ENCODE measurements around the gene UGT2A3.
"Not testable (repeated sequence)": the region's sequence is repeated elsewhere in the genome, so short reads cannot be mapped to it uniquely, and the experiment has no call there.

UGT2A3 gene

DNA sequence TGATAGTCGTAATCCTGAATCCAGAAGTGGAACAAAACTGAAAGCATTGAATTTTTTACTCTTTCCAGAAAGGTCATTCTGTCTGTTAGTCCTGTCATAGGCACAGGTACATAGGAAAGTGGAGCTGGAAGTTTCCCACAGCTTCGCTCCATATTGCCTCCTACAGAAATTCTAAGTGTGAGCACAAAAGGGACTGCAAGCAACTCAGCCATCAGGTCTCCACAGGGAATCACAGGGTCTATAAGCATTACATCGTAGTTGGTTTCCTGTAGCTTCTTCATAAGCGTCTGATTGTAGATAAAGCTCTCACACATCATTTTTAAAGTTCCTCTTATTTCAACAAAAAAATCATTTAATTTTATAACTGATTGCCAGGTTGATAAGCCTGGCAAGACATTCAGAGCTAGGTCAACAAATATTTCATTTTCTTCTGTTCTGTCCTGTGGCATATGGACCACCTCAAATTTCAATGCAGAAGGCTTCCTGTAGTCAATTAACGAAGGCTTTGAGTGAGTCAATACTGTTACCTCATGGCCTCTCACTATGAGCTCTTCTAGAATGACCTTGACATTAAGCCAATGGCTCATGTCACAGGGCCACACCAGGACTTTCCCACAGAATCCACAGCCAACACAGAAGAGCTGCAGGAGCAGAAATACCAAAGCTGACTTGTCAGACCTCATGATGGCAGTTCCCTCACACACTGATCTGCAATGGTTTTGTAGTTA is at the start of gene UGT2A3:
Gene UGT2A3 (minus strand): TSS at position 727 of the 728 bp plus-strand sequence. CDS start 44 bp downstream, at position 683.
- DNase-seq (ENCODE audit: low spot score): no peak

- DNase-seq (ENCODE audit: low spot score): no peak
Observed at GRCh38 chr4:68997040-68997439, 45.4 kb upstream of the UGT2A3 start.

DNA sequence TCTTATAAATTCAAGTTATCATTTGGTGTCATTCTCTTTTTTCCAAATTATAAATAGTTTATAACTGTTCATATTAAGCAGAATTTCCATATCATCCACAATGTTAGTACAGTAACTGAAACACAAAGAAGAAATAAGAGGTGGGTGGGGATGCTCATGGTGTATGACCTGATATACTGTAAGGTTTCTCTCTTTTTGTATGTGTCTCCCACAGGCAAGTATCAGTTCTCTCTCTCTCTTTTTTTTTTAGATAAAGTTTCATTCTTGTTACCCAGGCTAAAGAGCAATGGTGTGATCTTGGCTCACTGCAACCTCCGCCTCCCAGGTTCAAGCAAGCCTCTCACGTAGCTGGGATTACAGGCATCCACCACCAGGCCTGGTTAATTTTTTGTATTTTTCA is 43.7 kb upstream of the UGT2A3 start:
- no peak for DNase-seq (ENCODE audit: low spot score)

DNA sequence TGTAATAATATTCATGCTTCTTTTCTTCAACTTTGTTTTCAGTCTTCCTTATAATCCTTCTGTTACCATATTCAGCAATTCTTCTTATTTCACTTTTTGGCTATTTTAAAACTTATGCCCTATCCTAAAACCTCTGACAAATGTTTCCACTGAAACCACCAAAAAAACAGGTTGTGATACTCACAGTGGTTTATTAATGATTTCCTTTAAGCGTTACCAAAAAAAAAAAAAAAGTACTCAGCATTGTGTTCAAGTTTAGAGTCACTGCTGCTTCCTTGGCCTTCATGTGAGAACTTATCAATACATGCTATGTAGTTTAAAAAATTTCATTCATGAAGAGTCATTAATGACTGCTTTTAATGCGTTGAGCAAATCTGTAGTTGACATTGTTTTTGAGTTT is 35.4 kb upstream of the UGT2A3 start:
- no peak for DNase-seq (ENCODE audit: low spot score)

- no peak for DNase-seq (ENCODE audit: low spot score)
Observed at GRCh38 chr4:68985442-68985841, 33.8 kb upstream of the UGT2A3 start.

- no peak for DNase-seq (ENCODE audit: low spot score)
Observed at GRCh38 chr4:68984947-68985346, 33.3 kb upstream of the UGT2A3 start.

DNA sequence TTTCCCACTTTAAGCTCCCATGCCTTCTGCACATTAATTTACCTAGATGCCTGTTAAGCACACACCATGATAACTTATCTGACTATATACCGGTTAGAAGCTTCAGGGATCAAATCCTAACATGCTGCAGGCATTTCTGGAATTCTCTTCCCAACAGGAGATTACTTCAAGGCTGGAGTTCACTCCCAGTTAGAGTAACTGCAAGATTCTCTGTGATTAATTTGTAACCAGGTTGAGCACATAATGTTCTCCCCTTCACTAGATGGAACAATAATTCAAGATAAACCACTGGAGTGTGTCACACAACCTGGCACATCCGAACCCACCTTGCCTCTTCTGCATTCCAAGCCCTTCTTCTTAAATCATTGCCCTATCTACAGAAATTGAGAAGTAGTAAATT is 11.8 kb upstream of the UGT2A3 start:
- DNase-seq (ENCODE audit: low spot score): no peak

DNA sequence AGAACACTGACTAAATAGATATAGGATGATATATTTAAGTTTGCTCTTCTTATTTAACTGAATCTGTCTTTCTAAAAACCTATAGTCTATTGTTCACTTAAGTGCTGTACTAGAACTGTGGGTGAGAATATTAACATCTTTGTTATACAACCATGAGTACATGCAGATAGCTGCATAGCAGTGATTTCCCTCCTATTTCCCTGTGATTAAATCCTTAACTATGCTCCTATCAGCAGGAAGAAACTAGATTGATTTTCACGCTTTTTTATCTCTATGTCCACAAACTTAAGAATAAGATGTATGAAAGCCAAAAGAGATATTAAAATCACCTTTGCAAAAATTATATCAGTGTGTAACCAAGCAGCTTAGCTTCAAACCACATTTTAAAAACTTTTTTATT is 11.3 kb upstream of the UGT2A3 start:
- no peak for DNase-seq (ENCODE audit: low spot score)

- DNase-seq (ENCODE audit: low spot score): no peak
Observed at GRCh38 chr4:68960294-68961163, 8.9 kb upstream of the UGT2A3 start.

DNA sequence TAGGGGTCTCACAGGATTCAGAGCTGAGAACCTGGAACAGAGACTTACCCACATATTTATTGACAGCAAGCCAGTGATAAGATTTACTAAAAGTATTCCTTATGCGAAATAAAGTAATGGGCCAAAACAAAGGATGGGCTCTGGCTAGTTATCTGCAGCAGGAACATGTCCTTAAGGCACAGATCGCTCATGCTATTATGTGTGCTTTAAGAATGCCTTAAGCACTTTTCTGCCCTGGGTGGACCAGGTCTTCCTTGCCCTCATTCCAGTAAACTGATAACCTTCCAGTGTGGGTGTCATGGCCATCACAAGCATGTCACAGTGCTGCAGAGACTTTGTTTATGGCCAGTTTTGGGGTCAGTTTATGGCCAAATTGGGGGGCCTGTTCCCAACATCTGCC is 7.5 kb upstream of the UGT2A3 start:
- DNase-seq (ENCODE audit: low spot score): not testable (repeated sequence)

DNA sequence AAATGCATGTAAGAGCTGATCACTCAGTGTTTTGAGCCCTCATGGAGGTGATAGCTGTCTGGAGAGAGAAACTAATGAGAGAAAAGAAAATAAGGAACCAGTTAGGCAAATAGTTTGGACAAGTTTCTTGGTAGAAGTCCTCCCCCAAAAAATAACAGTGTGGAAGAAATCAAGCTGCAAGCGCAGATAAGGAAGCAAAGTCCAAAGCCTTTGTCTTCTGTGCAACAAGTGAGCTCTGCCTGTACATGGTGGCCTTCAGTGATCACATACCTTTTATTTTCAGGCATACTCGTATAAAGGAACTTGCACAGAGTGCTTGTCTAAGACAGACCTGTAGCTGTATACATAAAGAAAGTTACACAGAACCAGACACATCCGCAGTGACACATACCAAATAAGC is 2.5 kb upstream of the UGT2A3 start:
- no peak for DNase-seq (ENCODE audit: low spot score)

DNA sequence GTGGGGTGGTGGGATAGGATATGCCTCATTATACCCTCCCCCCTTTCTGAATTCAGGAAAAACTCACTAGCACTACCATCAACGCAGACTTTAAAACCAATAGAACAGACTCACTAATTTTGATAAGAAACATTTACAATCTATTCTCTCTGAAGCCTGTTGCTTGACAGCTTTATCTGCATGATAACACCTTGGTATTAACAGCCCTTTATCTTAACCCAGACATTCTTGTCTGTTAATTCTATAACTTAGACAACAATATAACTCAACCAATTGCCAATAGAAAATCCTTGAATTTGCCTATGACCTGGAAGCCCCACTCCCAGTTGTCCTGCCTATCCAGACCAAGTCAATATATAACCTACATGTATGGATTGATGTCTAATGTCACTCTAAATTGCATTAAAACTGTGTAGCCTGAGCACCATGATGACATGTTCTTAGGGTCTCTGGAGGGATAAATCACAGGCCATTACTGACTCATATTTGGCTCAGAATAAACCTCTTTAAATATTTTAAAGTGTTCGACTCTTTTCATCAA is 1.5 kb upstream of the UGT2A3 start:
- DNase-seq (ENCODE audit: low spot score): no peak

GRCh38 chr4:68951806-68952585 is 392 bp upstream of the UGT2A3 start:
- no peak for DNase-seq (ENCODE audit: low spot score)

- no peak for DNase-seq (ENCODE audit: low spot score)
Observed at GRCh38 chr4:68950033-68950432, 1.6 kb downstream of the UGT2A3 start.

DNA sequence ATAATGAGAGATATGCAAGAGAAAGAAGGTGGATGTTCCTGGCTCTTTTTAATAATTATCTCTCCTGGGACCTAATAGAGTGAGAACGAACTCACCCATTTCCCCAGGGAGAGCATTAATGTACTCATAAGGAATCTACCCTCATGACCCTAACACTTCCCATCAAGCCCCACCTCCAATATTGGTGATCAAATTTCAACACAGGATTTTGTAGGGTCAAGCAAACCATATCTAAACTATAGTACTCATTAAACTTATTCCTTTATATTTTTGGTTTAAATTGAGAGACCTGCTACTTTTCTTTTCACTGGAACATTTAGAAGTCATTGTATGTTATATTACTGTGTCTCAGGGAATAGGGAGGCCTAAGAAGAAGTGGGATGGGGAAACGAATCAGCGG is 2.6 kb downstream of the UGT2A3 start:
- no peak for DNase-seq (ENCODE audit: low spot score)

- no peak for DNase-seq (ENCODE audit: low spot score)
Observed at GRCh38 chr4:68948044-68948743, 3.4 kb downstream of the UGT2A3 start.

DNA sequence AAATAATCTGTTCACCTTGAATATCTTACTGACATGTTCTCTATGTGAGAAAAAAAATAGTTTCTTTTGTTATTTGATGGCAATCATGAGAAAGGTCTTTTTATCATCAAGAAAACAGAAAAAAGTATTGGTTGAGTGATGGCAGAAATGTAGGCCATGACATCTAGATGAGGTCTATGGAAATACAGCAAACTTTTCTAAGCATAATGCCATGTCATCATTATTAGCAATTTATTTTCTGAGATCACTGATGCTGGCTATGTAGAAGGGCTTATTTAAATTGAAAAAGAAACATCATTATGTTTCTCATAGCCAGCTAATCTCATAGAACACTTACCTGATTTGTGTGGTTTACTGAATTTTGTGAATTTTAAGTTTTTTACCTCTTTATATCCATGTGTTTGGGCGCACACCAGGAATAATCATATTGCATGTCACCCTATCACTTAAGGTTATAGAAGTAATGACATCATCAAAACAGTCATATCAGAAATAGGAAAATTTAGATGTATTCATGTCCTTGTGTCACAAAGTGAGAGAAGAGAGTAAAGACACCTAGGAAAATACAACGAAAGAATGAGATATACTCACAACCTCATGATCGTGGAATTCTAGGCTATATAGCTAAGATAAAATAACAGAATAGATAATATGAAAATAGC is 22.4 kb downstream of the UGT2A3 start:
- no peak for DNase-seq (ENCODE audit: low spot score)

GRCh38 chr4:68927165-68927564 is 24.4 kb downstream of the UGT2A3 start:
- no peak for DNase-seq (ENCODE audit: low spot score)

GRCh38 chr4:68922202-68922601 is 29.4 kb downstream of the UGT2A3 start:
- DNase-seq (ENCODE audit: low spot score): not testable (repeated sequence)

DNA sequence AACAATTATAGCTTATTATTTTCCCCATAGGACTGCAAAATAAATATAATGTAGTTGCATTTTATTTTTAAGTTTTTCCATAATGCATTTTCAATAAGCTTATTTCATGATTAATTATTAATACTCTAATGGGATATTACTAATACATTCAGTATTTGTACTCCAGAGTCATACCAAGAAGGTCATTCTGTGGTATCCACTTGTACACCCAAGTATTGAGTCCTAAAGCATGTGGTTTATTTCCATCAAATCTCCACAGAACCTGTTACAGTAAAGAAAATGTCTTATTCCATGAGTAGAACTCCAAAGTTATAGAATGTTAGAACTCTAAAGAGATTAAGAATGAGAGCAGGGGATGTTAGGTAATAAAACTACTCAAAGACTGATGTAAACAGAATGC is 30.6 kb downstream of the UGT2A3 start:
- DNase-seq (ENCODE audit: low spot score): no peak

DNA sequence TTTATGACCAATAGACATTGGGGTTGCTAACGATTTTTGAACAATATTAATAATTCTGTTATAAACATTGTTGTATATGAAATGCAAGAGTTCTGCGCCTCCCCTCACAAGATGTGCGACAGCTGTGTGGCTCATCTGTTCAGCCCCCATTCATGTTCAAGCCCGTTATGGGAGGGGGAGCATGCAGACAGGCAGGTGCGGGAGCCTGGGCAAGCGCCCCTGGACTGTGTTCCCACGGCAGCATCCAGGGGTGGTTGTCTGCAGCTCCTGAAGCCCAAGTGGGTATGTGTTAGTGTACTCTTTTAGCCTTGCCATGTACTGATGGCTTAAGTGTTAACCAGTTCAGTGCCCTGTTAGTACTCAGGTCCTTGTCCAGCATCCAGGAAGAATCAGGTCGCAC is 34.6 kb downstream of the UGT2A3 start:
- DNase-seq (ENCODE audit: low spot score): no peak

All from activated CD4-positive, alpha-beta T cell treated with anti-CD3 and anti-CD28 coated beads, Interleukin-2, Interleukin-4, amounts not matched to agents 100 ng/mL and 50 ng/mL, durations not matched to agents 16 hours and 8 hours (primary cell).